ENCODE results near the gene ZNF385D. TPM values are rescaled to one million over a fixed set of nuclear protein-coding genes. Genes with fewer than 3 reads are reported as not detected.

ZNF385D gene
- total and polyA plus RNA-seq, 3 donors from 2014 or later, result 21.1 to 57.0 (median 31.4) TPM

GRCh38 chr3:21421096-21421495 lies 329.9 kb downstream of the ZNF385D start:
- intact Hi-C loops (cut with DNase I; ENCODE audit: low total_unique reads), result no loop called here
- H3K27me3 ChIP-seq, result no peaks in the 10 kb centered on the region
- no peak overlapping the region for H3K4me3 ChIP-seq
- H3K27ac ChIP-seq, result no peak overlapping the region
- H3K36me3 ChIP-seq (ENCODE audit: low read depth, missing control alignments), result no peaks in the 10 kb centered on the region
- H3K9me3 ChIP-seq, result no peaks in the 10 kb centered on the region
- H3K4me1 ChIP-seq, result no peaks in the 10 kb centered on the region
- DNase-seq, result no peak
- no peak for TF ChIP-seq CTCF (IDR thresholded peaks at IDR 0.05)
- TF ChIP-seq POLR2A (IDR thresholded peaks at IDR 0.05), result no peak
- 56 to 57% methylated on average over 9 of the region's 9 CpGs for WGBS, 2 donors

- no peaks in the 10 kb centered on the region for H3K9me3 ChIP-seq
- H3K27ac ChIP-seq, result no peak overlapping the region
- no peaks in the 10 kb centered on the region for H3K36me3 ChIP-seq (ENCODE audit: low read depth, missing control alignments)
- no peak for DNase-seq
- 53 to 65% methylated on average over 1 of the region's 1 CpG for WGBS, 2 donors
- H3K4me1 ChIP-seq, result no peaks in the 10 kb centered on the region
- H3K27me3 ChIP-seq, result no peaks in the 10 kb centered on the region
- no peak overlapping the region for H3K4me3 ChIP-seq
- no peak for TF ChIP-seq POLR2A (IDR thresholded peaks at IDR 0.05)
- no peak for TF ChIP-seq CTCF (IDR thresholded peaks at IDR 0.05)
- intact Hi-C loops (cut with DNase I; ENCODE audit: low total_unique reads), result no loop called here
Measured at GRCh38 chr3:21417991-21418390, 333.0 kb downstream of the ZNF385D start.

- intact Hi-C loops (cut with DNase I; ENCODE audit: low total_unique reads), result no loop called here
- Histone ChIP-seq H3K4me3 (no peak overlapping the region), H3K9me3 (no peaks in the 10 kb centered on the region), H3K27ac (no peak overlapping the region), H3K4me1 (no peaks in the 10 kb centered on the region), H3K36me3 (ENCODE audit: low read depth, missing control alignments) (no peaks in the 10 kb centered on the region), H3K27me3 (no peaks in the 10 kb centered on the region)
- WGBS, 2 donors, result 78 to 85% methylated on average over 4 of the region's 4 CpGs
- TF ChIP-seq POLR2A (IDR thresholded peaks at IDR 0.05), result no peak
- TF ChIP-seq CTCF (IDR thresholded peaks at IDR 0.05), result no peak
- DNase-seq, result no peak
Measured at GRCh38 chr3:21414506-21414905, 336.5 kb downstream of the ZNF385D start.

GRCh38 chr3:21411058-21411457 lies 340.0 kb downstream of the ZNF385D start:
- DNase-seq, result no peak
- Histone ChIP-seq H3K36me3 (ENCODE audit: low read depth, missing control alignments) (no peaks in the 10 kb centered on the region), H3K27ac (no peak overlapping the region), H3K27me3 (no peaks in the 10 kb centered on the region), H3K9me3 (no peaks in the 10 kb centered on the region), H3K4me3 (no peak overlapping the region), H3K4me1 (no peaks in the 10 kb centered on the region)
- TF ChIP-seq POLR2A (IDR thresholded peaks at IDR 0.05) (no peak), CTCF (IDR thresholded peaks at IDR 0.05) (no peak)
- 96 to 97% methylated on average over 1 of the region's 1 CpG for WGBS, 2 donors
- intact Hi-C loops (cut with DNase I; ENCODE audit: low total_unique reads), result no loop called here

- Histone ChIP-seq H3K36me3 (ENCODE audit: low read depth, missing control alignments) (no peaks in the 10 kb centered on the region), H3K4me3 (no peak overlapping the region), H3K9me3 (no peaks in the 10 kb centered on the region), H3K4me1 (no peaks in the 10 kb centered on the region), H3K27me3 (no peaks in the 10 kb centered on the region), H3K27ac (no peak overlapping the region)
- intact Hi-C loops (cut with DNase I; ENCODE audit: low total_unique reads), result no loop called here
- TF ChIP-seq CTCF (IDR thresholded peaks at IDR 0.05) (no peak), POLR2A (IDR thresholded peaks at IDR 0.05) (no peak)
- WGBS, 2 donors, result 61 to 70% methylated on average over 2 of the region's 2 CpGs
- DNase-seq, result no peak
Measured at GRCh38 chr3:21409401-21409800, 341.6 kb downstream of the ZNF385D start.

All from testis (tissue), 3 donors.